CD4-positive, alpha-beta T cell (primary cell): Measurements from ENCODE around the gene TNS3. TPM values are rescaled to one million over a fixed set of nuclear protein-coding genes. Genes with fewer than 3 reads are reported as not detected.

Experiments used
- ATAC-seq: fragments of 200-7000 bp; cut with Tn5 transposase; one replicate; pipeline ENCODE4 v1.10.0; 2022; ENCODE audit warnings: mild to moderate bottlenecking; ENCODE audit not compliant: poor library complexity
- CTCF ChIA-PET: fragments of 350-600 bp; sonication (Branson Sonifier 250); formaldehyde crosslinking; loops from one replicate; lab custom pipeline; 2021; ENCODE audit warnings: antibody characterized with exemption, inconsistent platforms; lab: Charles Lee
- POLR2A ChIA-PET: fragments of 350-600 bp; sonication (Branson Sonifier 250); formaldehyde crosslinking; loops from one replicate; lab custom pipeline; 2021; ENCODE audit warnings: antibody characterized with exemption, inconsistent platforms; lab: Charles Lee
- DNase-seq, 14 experiments: peaks; one replicate each; pipeline ENCODE4 v3.0.0-alpha.2; 2013 to 2020; ENCODE audit warnings: mixed read lengths in 2 of 14
- H3K27ac ChIP-seq, 2 donors: one replicate each; pipeline versions ENCODE4 v1.5.1 to v1.7.0; 2013; ENCODE audit warnings: low read length in 2 of 2, low read depth in 1 of 2, mild to moderate bottlenecking in 1 of 2
- H3K27me3 ChIP-seq, 2 experiments: 1 replicate in 1 of 2; 2 replicates in 1 of 2; pipeline versions ENCODE4 v1.6.1 to v1.7.0; 2013; ENCODE audit warnings: low read length in 2 of 2, control low read depth in 1 of 2, mild to moderate bottlenecking in 1 of 2, moderate library complexity in 1 of 2; ENCODE audit not compliant: insufficient read depth in 2 of 2, control insufficient read depth in 1 of 2
- H3K36me3 ChIP-seq: one replicate; pipeline ENCODE4 v1.6.1; 2013; ENCODE audit warnings: low read length, control low read depth; ENCODE audit not compliant: insufficient read depth
- H3K4me1 ChIP-seq: one replicate; pipeline ENCODE4 v1.6.1; 2013; ENCODE audit warnings: low read length, control low read depth; ENCODE audit not compliant: insufficient read depth
- H3K4me3 ChIP-seq: one replicate; pipeline ENCODE4 v1.5.1; 2013; ENCODE audit warnings: mild to moderate bottlenecking, low read length, moderate library complexity
- H3K9me3 ChIP-seq, 2 experiments: 1 replicate in 1 of 2; 2 replicates in 1 of 2; pipeline versions ENCODE4 v1.6.1 to v1.7.0; 2013; ENCODE audit warnings: low read length in 2 of 2, mild to moderate bottlenecking in 2 of 2, control low read depth in 1 of 2, moderate library complexity in 1 of 2; ENCODE audit not compliant: control insufficient read depth in 1 of 2, insufficient read depth in 1 of 2
- H3K27ac Mint-ChIP-seq: one replicate; pipeline ENCODE4 v1.8.0; 2020; ENCODE audit warnings: mixed read lengths
- H3K27me3 Mint-ChIP-seq: one replicate; pipeline ENCODE4 v1.8.0; 2021; ENCODE audit warnings: mixed read lengths
- H3K36me3 Mint-ChIP-seq: one replicate; pipeline ENCODE4 v1.8.0; 2021; ENCODE audit warnings: low read depth, mixed read lengths
- H3K4me1 Mint-ChIP-seq: one replicate; pipeline ENCODE4 v1.8.0; 2021; ENCODE audit warnings: low read depth, mixed read lengths
- H3K4me3 Mint-ChIP-seq: one replicate; pipeline ENCODE4 v1.8.0; 2020; ENCODE audit warnings: mild to moderate bottlenecking, mixed read lengths
- H3K9me3 Mint-ChIP-seq: one replicate; pipeline ENCODE4 v1.8.0; 2020; ENCODE audit warnings: mixed read lengths
- CTCF ChIP-seq: fragments of 200-600 bp; IDR thresholded peaks from one replicate; pipeline ENCODE4 v1.8.0; 2022; ENCODE audit warnings: antibody characterized with exemption, mild to moderate bottlenecking
- intact Hi-C, 2 experiments: fragments of 100-400 bp; cut with DNase I in 1 of 2; cut with micrococcal nuclease in 1 of 2; formaldehyde crosslinking; loops; one replicate each; pipeline versions ENCODE4 v1.15.1 to v1.9.0; 2023 to 2025; cut with DNase I, micrococcal nuclease
- total RNA-seq, 174 experiments: library from RNA in 2 of 174; stranded (reverse) in 2 of 174; gene quantifications; one replicate each; pipeline ENCODE4 v1.2.3 and lab custom pipeline; 2021 to 2026

The TNS3 gene
- total RNA-seq, 2 experiments from 2014 or later, result 0.16 to 0.47 TPM

- Mint-ChIP-seq H3K4me1 (no peaks in the 10 kb centered on the region), H3K9me3 (no peaks in the 10 kb centered on the region), H3K4me3 (no peak overlapping the region), H3K27me3 (no peaks in the 10 kb centered on the region), H3K36me3 (no peaks in the 10 kb centered on the region), H3K27ac (no peak overlapping the region)
- DNase-seq (no peak), ATAC-seq (no peak)
- POLR2A ChIA-PET, result no interaction called here
- Histone ChIP-seq H3K36me3 (no peaks in the 10 kb centered on the region), H3K27ac (no peak overlapping the region), H3K27me3 (no peaks in the 10 kb centered on the region), H3K4me1 (no peaks in the 10 kb centered on the region), H3K4me3 (no peak overlapping the region), H3K9me3 (peaks cover 0 to 11% of the 10 kb centered on the region in 2 experiments)
- intact Hi-C loops, result no loop called here
- CTCF ChIA-PET, result no interaction called here
- no peak for TF ChIP-seq CTCF
Observed at GRCh38 chr7:47421456-47421855, 160.5 kb downstream of the TNS3 start.

GRCh38 chr7:47420122-47420780, 161.7 kb downstream of the TNS3 start:
- H3K4me1 ChIP-seq, result no peaks in the 10 kb centered on the region
- POLR2A ChIA-PET, result no interaction called here

GRCh38 chr7:47419471-47419870, 162.4 kb downstream of the TNS3 start:
- Histone ChIP-seq H3K9me3 (peaks cover 0 to 15% of the 10 kb centered on the region in 2 experiments), H3K4me1 (no peaks in the 10 kb centered on the region), H3K27ac (no peak overlapping the region), H3K4me3 (no peak overlapping the region), H3K36me3 (no peaks in the 10 kb centered on the region), H3K27me3 (no peaks in the 10 kb centered on the region)
- intact Hi-C loops, result no loop called here
- no peaks in the 10 kb centered on the region for H3K27me3 Mint-ChIP-seq
- H3K9me3 Mint-ChIP-seq, result no peaks in the 10 kb centered on the region
- CTCF ChIA-PET, result no interaction called here
- no peak for TF ChIP-seq CTCF
- no peaks in the 10 kb centered on the region for H3K36me3 Mint-ChIP-seq
- no peak overlapping the region for H3K27ac Mint-ChIP-seq
- no peaks in the 10 kb centered on the region for H3K4me1 Mint-ChIP-seq
- no peak for ATAC-seq
- POLR2A ChIA-PET, result no interaction called here
- DNase-seq, result no peak
- no peak overlapping the region for H3K4me3 Mint-ChIP-seq

More at GRCh38 chr7:47420122-47420780, 161.7 kb downstream of the TNS3 start:
- Histone ChIP-seq H3K27ac (no peak overlapping the region), H3K27me3 (no peaks in the 10 kb centered on the region), H3K4me3 (no peak overlapping the region), H3K9me3 (peaks cover 0 to 11% of the 10 kb centered on the region in 2 experiments), H3K36me3 (no peaks in the 10 kb centered on the region)
- Mint-ChIP-seq H3K27ac (no peak overlapping the region), H3K4me1 (no peaks in the 10 kb centered on the region), H3K9me3 (no peaks in the 10 kb centered on the region), H3K27me3 (no peaks in the 10 kb centered on the region), H3K4me3 (no peak overlapping the region), H3K36me3 (no peaks in the 10 kb centered on the region)
- CTCF ChIA-PET, result no interaction called here
- no peak for ATAC-seq
- TF ChIP-seq CTCF, result no peak
- intact Hi-C loops, result no loop called here
- no peak for DNase-seq
